Ovary (tissue), 9 donors: ENCODE results near the gene CPEB4. TPM values are rescaled to one million over a fixed set of nuclear protein-coding genes. Genes with fewer than 3 reads are reported as not detected.

Source experiments
- DNase-seq, 5 donors: peaks; one replicate each; pipeline ENCODE4 v3.0.0-alpha.2; 2019 to 2020
- H3K27ac ChIP-seq, 2 donors: fragments of 200-600 bp; one replicate each; pipeline versions ENCODE4 v1.5.1 to v1.8.0; 2019 to 2022
- H3K27me3 ChIP-seq: fragments of 200-600 bp; one replicate; pipeline ENCODE4 v1.8.0; 2022
- H3K36me3 ChIP-seq: fragments of 200-600 bp; sonication (generic); one replicate; pipeline ENCODE4 v1.5.1; 2019
- H3K4me1 ChIP-seq: one replicate; pipeline ENCODE4 v1.8.1; 2013; ENCODE audit warnings: mild to moderate bottlenecking, moderate library complexity; ENCODE audit not compliant: insufficient read depth
- H3K4me3 ChIP-seq: fragments of 200-600 bp; sonication (generic); one replicate; pipeline ENCODE4 v1.5.1; 2017
- H3K9me3 ChIP-seq, 2 donors: fragments of 200-600 bp in 1 of 2; sonication (generic) in 1 of 2; one replicate each; pipeline versions ENCODE4 v1.5.1 to v1.8.1; 2013 to 2019; ENCODE audit warnings: mild to moderate bottlenecking in 1 of 2, moderate library complexity in 1 of 2
- EP300 ChIP-seq: sonication (generic); formaldehyde crosslinking; IDR thresholded peaks from one replicate; pipeline ENCODE4 v1.6.1; 2017; ENCODE audit warnings: antibody characterized with exemption
- POLR2A ChIP-seq: fragments of 450-650 bp; IDR thresholded peaks from one replicate; pipeline ENCODE4 v1.6.1; 2017; ENCODE audit warnings: antibody characterized with exemption, mild to moderate bottlenecking, moderate library complexity
- WGBS, 3 donors: extraction: QIAGEN DNeasy Blood & Tissue Kit in 1 of 3; methylation state at CpG; one replicate each; pipeline versions ENCODE4 v1.1.5 to v1.1.7; 2013 to 2017; 5-methylcytosine and 5-hydroxymethylcytosine counted together
- intact Hi-C, 4 donors: fragments of 100-400 bp; cut with DNase I; formaldehyde crosslinking; loops; one replicate each; pipeline versions ENCODE4 v1.11.0 to v1.15.1; 2022 to 2023
- polyA plus RNA-seq, 2 donors: library from polyadenylated mRNA; stranded (reverse); fragments of 200-250 nt in 1 of 2; fragments of 350-450 nt in 1 of 2; fragmentation: Illumina TruSeq in 1 of 2; extraction: RNeasy Lipid Tissue Mini Kit (QIAGEN cat#74804) in 1 of 2; gene quantifications; one replicate each; pipeline ENCODE4 v1.2.3, GENCODE V29; 2013 to 2014
- total RNA-seq, 7 donors: library from RNA; depleted of rRNA in 2 of 7; stranded (reverse); fragments of >200 nt in 2 of 7; fragmentation: NEBNext Ultra II Directional in 3 of 7; extraction: Animal tissue kit (Norgen Biotek cat#: 25700) in 3 of 7; gene quantifications; one replicate each; pipeline versions ENCODE4 v1.1.0 to v1.2.4, GENCODE V29; 2016 to 2023
- TF ChIP-seq, protein P1 (sequence below), 3 donors: fragments of 450-650 bp in 2 of 3; fragments of 200-600 bp in 1 of 3; IDR thresholded peaks; one replicate each; pipeline versions ENCODE4 v1.5.1 to v1.8.0; 2016 to 2022; ENCODE audit warnings: antibody characterized with exemption in 3 of 3, mild to moderate bottlenecking in 1 of 3
- donor health status: DM: no; HTN: no; CAD: no; lungs with moderate emphysema.
- donor health status: DM: no; HTN: no; CAD: no.
- donor health status: Bipolar disorder and iron deficiency.
- donor health status: DM: yes; HTN: yes; CAD: no.
- donor health status: DM: no; HTN: no; CAD: no.
- donor health status: DM: yes; HTN: yes; CAD: no.

Gene CPEB4
- total and polyA plus RNA-seq, 9 donors: 7.2 to 50.1 (median 23.2) TPM

DNA sequence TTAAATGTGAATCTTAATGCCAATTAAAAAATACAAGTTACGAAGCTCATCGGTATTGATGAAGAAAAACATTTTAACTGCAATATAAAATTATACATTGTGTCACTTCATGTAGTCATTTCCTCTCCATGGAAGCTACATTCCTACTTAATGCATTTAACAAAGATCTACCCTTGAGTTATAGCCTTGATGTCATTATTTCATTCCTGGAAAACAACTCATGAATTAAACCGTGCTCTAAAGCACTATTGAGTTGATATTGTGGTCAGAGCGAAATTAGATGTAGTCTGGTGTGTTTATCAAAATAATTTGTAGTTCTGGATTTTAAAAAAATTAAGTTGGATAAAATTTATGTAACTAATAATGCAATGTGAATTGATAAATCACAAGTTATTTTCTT lies 111.9 kb downstream of the CPEB4 start:
- no peak for DNase-seq
- Histone ChIP-seq H3K27ac (no peak overlapping the region), H3K4me3 (no peak overlapping the region), H3K27me3 (no peaks in the 10 kb centered on the region), H3K36me3 (no peaks in the 10 kb centered on the region), H3K4me1 (no peaks in the 10 kb centered on the region), H3K9me3 (no peaks in the 10 kb centered on the region)
- TF ChIP-seq POLR2A (no peak), EP300 (no peak)
- TF ChIP-seq, protein P1, sequence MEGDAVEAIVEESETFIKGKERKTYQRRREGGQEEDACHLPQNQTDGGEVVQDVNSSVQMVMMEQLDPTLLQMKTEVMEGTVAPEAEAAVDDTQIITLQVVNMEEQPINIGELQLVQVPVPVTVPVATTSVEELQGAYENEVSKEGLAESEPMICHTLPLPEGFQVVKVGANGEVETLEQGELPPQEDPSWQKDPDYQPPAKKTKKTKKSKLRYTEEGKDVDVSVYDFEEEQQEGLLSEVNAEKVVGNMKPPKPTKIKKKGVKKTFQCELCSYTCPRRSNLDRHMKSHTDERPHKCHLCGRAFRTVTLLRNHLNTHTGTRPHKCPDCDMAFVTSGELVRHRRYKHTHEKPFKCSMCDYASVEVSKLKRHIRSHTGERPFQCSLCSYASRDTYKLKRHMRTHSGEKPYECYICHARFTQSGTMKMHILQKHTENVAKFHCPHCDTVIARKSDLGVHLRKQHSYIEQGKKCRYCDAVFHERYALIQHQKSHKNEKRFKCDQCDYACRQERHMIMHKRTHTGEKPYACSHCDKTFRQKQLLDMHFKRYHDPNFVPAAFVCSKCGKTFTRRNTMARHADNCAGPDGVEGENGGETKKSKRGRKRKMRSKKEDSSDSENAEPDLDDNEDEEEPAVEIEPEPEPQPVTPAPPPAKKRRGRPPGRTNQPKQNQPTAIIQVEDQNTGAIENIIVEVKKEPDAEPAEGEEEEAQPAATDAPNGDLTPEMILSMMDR (IDR thresholded peaks at IDR 0.05): no peak
- WGBS, 3 donors: 81 to 85% (median 84%) methylated on average over 4 of the region's 4 CpGs
- intact Hi-C loops: no loop called here

DNA sequence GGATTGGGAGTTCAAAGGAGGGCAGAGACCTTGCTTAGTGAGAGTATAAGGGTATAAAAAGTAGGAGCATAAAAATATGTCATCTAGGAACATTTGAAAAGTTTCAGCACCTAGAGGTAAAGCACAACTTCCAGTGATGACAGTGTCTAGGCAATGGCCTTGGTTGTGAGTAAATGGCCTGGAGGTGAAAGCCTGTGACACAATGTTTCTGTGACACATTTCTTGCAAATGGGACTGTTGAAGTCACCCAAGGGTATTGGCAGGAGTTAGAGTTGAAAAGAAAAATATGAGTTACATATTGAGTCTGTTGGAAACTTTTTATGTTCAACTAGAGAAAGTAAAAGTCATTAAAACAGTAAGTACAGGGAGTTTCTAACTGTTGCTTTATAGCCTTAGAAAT lies 115.6 kb downstream of the CPEB4 start:
- Histone ChIP-seq H3K4me3 (no peak overlapping the region), H3K27me3 (no peaks in the 10 kb centered on the region), H3K27ac (no peak overlapping the region), H3K4me1 (no peaks in the 10 kb centered on the region), H3K9me3 (no peaks in the 10 kb centered on the region), H3K36me3 (no peaks in the 10 kb centered on the region)
- DNase-seq: no peak
- no peak for TF ChIP-seq POLR2A
- no peak for TF ChIP-seq EP300
- TF ChIP-seq, protein P1 (IDR thresholded peaks at IDR 0.05): no peak
- intact Hi-C loops: no loop called here

DNA sequence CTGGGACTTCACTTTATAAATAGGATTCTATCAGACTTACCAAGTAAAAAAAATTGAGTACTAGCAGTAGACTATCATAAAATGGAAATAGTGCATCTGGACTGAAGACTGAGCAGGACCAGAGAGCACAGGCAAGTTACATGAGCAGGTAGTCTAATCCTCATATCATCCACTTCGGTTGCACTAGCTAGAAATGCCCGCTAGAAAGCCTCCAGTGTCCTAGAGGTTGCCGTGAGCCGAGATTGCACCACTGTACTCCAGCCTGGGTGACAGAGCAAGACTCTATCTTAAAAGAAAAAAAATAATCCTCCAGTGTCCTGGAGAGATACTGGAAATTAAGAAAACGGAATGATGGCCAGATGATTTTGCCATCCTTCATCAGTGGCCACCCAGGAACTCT lies 120.8 kb downstream of the CPEB4 start:
- intact Hi-C loops: no loop called here
- WGBS, 3 donors: 85 to 90% (median 86%) methylated on average over 5 of the region's 5 CpGs

DNA sequence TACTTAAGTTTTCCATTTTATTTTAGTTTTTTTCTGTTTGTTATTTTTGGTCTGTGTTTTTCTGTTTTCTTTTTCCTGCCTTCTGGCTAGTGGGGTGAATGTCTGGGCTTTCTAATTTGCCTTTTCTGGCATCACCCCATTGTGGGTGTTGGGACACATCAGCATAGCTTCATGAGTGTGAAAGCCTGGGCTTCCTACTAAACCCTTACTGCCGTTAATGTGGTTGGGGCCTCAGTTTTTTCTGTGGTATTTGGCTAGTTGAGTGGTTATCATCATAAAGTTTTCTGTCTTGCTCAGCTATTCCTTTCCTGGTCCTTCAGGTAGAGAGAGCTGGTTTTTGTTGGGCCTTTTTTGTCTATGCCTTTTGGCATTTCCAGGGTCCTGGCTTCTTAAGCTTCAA lies 122.2 kb downstream of the CPEB4 start:
- Histone ChIP-seq H3K9me3 (no peaks in the 10 kb centered on the region), H3K27ac (no peak overlapping the region), H3K4me3 (no peak overlapping the region), H3K27me3 (no peaks in the 10 kb centered on the region), H3K36me3 (no peaks in the 10 kb centered on the region), H3K4me1 (no peaks in the 10 kb centered on the region)
- DNase-seq: no peak
- TF ChIP-seq, protein P1 (IDR thresholded peaks at IDR 0.05): no peak
- no peak for TF ChIP-seq EP300
- no peak for TF ChIP-seq POLR2A
- 42 to 68% (median 64%) methylated on average over 1 of the region's 1 CpG for WGBS, 3 donors
- intact Hi-C loops: no loop called here

More for the DNA sequence above, 120.8 kb downstream of the CPEB4 start:
- Histone ChIP-seq H3K27me3 (no peaks in the 10 kb centered on the region), H3K4me1 (no peaks in the 10 kb centered on the region), H3K4me3 (no peak overlapping the region), H3K27ac (no peak overlapping the region), H3K36me3 (no peaks in the 10 kb centered on the region), H3K9me3 (no peaks in the 10 kb centered on the region)
- no peak for DNase-seq
- TF ChIP-seq EP300 (no peak), POLR2A (no peak)
- TF ChIP-seq, protein P1 (IDR thresholded peaks at IDR 0.05): no peak

DNA sequence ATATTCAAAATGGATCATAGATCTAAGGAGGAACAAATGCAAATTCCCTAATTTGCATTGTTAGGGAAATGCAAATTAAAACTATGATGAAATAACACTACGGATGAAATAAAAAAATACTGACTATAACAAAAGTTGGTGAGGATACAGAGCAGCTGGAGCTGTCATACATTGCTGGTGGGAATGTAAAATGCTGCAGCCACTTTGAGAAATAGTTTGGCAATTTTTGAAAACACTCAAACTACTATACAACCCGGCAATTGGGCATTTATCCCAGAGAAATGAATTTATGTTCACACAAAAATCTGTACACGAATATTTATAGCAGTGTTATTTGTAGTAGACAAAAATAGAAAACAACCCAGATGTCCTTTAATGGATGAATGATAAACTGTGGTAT lies 123.3 kb downstream of the CPEB4 start:
- no peak overlapping the region for H3K4me3 ChIP-seq
- DNase-seq: no peak
- H3K9me3 ChIP-seq: no peaks in the 10 kb centered on the region
- intact Hi-C loops: no loop called here
- H3K27ac ChIP-seq: no peak overlapping the region
- H3K36me3 ChIP-seq: no peaks in the 10 kb centered on the region
- TF ChIP-seq, protein P1 (IDR thresholded peaks at IDR 0.05): no peak
- TF ChIP-seq EP300 (no peak), POLR2A (no peak)
- WGBS, 3 donors: 52 to 55% (median 53%) methylated on average over 3 of the region's 3 CpGs
- no peaks in the 10 kb centered on the region for H3K4me1 ChIP-seq
- no peaks in the 10 kb centered on the region for H3K27me3 ChIP-seq
